Measurements from ENCODE around the gene IP6K1.
"Not testable (repeated sequence)": the region's sequence is repeated elsewhere in the genome, so short reads cannot be mapped to it uniquely, and the experiment has no call there.

Gene IP6K1

DNA sequence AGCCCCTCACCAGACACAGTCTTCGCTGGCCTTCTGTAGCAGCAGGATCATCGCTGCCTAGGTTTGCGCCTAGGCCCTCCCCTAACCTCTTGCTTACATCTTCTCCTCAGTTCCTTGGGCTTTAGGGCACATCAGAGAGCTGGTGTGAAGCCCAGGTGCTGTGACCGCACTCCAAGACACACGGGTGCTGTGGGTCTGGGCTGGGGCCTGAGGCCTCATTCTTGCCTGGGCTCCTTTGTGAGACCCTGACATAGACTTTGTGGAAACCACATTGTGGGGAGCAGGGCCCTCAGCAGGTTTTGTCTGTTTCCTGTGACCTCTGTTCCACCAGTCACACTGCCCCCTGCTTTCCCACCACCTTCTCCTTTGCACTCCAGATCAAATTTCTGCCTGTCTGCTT, 74.9 kb downstream of the IP6K1 start:
- no peak for DNase-seq (ENCODE audit: low spot score)

DNA sequence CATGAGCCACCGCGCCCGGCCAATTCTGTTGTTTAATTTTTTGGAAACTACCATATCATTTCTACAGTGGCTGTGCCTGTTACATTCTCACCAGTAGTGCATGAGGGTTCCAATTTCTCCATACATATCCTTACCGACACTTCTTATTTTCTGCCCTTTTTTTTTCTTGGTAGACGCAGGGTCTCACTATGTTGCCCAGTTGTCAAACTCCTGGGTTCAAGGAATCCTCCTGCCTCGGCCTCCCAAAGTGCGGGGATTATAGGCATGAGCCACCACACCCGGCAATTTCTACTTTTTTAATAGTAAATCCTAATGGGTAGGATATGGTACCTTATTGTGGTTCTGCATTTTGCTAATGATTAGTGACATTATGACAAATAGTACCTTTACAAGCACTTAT, 76.5 kb downstream of the IP6K1 start:
- no peak for DNase-seq (ENCODE audit: low spot score)

DNA sequence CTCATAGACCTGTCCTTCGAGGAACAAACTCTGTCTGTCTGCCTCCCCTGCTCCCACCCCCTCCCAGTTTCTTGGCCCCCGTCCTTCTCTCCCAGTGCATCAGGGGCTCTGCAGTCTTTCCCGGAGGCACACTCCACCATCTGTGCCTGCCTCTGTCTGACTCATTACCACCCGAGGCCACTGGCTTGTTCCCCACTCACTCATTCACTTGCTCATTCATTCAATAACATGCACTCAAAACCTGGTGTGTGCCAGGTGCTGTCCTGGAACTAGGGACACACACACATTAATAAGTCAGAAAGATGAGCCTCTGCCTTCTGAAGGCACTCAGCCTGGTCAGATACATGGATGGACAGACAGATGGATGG, 79.2 kb downstream of the IP6K1 start:
- no peak for DNase-seq (ENCODE audit: low spot score)

DNA sequence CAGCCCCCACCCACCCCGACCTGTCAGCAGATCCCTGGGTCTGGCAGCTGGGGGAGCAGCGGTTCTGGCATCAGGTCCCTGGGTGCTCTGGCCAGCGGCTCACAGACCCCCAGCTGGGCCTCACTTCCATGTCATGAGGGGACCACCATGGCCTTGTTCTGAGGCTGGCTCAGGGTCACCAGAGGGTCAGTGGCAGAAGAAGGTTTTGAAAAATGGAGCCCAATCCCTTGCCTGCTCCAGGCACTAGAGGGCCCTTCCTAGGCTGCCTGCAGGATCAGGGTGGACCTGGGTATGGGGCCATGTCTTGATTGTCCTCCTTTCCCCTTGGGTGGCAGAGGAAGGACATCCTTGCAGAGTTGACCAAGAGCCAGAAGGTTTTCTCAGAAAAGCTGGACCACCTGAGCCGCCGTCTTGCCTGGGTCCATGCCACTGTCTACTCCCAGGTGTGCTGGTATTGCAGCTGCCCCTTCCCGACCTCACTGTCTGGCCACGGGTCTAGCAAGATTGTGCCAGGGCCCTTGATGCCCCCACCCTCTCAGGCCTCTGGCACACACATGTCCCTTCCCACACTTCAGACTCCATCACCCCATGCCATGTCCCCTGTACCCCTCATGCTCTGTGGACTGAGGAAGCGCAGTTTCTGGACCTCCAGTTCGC, 79.8 kb downstream of the IP6K1 start:
- no peak for DNase-seq (ENCODE audit: low spot score)

DNA sequence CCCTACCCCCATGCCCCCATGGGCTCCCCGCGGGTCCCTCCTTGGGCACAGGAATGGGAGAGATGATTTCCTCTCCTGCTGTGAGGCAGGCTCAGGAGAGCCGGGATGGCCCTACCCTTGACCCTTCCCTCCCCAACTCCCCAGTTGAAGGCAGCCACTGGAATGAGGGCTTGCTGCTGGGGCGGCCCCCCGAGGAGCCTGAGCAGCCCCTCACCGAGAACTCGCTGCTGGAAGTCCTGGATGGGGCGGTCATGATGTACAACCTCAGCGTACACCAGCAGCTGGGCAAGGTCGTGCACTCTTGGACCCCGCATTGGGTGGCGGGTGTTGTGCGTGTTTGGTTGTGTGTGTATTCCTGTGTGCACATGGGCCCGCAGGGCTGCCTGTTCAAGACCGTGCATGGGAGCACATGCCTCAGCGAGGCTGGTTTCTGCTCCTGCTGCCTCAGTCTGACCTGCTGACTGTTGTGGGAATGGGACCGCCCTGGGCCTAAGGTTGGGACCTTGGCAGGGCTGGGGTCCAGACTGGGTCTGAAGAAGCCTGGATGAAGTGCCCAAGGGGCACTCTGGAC, 80.9 kb downstream of the IP6K1 start:
- DNase-seq (ENCODE audit: low spot score): no peak

DNA sequence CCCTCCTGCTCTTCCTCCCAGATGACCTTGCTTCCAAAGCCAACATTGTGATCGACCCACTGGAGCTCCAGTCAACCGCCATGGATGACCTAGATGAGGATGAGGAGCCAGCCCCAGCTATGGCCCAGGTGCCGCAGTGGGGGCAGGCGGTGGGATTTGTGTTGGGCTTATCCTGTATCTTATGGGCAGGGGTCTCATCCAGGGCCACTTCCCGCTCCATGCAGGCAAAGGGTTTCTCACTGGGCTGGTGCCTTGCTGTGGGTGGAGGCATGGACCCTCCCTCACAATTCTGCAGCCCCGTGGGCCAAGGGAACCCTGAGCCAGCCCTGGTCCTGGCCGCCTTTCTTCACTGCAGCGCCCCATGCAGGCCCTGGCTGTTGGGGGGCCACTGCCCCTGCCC, 81.7 kb downstream of the IP6K1 start:
- DNase-seq (ENCODE audit: low spot score): no peak

DNA sequence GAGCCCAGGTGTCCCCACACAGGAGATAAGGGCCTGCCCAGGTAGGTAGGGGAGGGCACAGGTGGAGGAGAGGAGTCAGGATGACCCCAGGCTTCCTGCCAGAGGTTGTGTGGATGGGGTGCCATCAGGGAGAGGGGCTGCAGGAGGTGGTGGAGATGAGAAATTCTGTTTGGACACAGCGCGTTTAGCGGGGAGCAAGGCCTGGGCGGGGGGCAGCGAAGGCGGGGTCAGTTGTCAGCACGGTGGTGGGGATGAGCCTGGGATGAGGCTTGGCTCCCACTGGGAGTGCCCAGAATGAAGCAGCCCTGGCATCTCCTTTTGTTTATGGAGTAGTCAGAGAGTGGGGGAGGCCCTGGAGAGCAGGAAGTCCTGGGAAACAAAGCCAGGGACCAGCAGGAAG, 82.4 kb downstream of the IP6K1 start:
- DNase-seq (ENCODE audit: low spot score): no peak

DNA sequence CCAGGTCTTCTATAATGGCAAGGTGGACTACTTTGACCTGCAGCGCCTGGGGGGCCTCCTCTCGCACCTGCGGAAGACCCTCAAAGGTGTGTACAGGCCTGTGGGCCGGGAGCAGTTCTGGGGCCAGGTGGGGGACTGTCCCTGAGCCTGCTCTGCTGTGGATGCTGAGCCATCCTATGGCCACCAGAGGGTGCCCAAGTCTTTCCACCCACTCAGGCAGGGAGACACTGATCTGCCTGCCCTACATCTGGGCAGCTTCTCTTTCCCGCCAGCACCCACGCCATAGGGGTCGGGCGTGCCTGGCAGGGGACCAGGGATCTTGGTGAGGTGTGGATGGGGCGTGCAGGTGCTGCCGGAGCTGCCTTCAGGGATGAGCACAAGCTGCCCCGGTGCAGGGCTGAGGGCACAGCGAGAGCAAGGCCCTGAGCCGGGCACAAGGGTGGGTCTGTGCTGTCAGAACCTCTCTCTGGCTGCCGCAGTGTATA, 82.9 kb downstream of the IP6K1 start:
- peak; percentile 78 for DNase-seq (ENCODE audit: low spot score)

DNA sequence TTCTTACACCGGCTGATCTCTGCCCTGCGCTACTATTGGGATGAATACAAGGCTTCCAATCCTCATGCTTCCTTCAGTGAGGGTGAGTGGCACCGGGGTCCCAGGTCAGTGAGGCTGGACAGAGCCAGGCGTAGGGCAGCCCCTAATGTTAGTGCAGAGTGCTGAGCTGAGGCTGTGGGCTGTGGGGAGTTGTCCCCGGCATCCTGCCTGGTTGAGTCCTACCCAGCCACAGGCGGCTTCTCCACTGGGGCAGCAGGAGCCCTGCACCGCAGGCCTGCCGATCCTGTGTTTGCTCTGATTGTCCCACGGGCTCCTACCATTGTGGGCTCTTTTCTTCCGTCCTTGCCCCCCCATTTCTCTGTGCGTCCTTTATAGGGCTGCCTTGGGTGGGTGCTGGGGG, 83.7 kb downstream of the IP6K1 start:
- DNase-seq (ENCODE audit: low spot score): no peak

DNA sequence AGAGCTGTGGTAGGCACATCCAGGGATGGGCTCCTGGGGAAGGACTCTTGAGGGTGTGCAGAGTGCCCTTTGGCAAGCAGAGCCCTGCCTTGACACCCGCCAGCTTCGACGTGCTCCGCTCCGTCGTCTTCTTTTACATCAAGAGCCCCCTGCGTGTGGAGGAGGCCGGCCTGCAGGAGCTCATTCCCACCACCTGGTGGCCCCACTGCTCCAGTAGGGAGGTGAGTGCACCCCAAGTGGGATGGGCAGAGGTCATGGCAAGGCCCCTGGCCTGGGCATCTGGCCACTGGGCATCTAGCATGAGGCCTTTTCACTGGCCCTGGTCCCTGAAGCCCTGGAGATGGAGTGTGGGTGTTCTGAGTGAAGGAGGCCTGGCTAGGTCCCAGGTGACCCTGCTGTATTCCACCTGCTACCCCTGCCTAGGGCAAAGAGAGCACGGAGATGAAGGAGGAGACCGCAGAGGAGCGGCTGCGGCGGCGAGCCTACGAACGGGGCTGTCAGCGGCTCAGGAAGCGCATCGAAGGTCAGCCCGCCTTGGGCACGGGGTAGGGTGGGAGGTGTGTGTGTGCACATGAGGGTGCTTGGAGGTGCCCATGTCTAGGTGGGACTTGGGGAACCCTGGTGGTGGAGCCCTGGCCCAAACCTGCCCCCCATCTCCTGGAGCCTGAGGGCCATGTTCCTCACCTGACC, 84.8 kb downstream of the IP6K1 start:
- no peak for DNase-seq (ENCODE audit: low spot score)

DNA sequence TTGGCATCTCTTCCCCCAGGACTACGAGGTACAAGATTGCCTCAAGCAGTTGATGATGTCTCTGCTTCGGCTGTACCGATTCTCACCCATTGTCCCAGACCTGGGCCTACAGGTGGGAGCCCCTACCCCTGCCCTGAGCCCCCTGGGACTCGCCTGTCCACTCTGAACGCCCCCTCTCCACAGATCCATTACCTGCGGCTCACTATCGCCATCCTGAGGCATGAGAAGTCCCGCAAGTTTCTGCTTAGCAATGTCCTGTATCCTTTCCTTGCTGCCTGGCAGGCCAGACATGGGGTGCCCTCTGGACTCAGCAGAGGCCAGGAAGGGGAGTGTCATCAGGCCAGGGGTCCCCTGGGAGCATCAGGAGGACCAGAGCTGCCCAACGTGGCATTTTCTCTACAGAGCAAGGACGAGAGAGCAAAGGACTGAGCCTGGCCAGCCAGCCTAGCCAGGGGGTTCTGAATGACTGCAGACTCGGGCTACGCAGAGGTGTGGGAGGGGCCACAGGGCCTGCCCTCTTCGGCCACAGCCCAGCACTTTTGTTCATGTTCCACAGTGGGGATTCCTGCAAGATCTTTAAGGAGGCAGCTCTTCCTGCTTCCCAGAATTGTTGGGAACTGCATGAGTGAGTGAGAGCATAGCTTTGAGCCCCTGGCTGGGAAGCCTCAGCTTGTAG, 85.8 kb downstream of the IP6K1 start:
- DNase-seq (ENCODE audit: low spot score): no peak

DNA sequence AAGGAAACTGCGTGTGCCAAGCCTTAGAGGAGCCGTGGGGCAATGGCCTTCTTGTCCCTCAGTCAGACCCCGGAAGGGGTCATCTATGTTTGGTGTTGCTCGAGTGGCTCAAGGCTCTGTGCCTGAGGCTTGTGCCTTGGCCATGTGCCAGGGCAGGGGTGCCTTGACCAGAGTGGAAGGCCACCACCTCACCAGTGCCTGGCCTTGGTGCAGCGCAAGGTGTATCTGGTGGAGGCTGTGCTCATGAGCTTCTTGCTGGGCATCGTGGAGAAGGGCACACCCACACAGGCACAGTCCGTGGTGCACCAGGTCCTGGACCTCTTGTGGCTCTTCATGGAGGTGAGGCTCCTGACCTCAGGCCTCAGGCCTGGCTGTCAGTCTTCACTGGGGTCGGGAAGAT, 86.3 kb downstream of the IP6K1 start:
- no peak for DNase-seq (ENCODE audit: low spot score)

DNA sequence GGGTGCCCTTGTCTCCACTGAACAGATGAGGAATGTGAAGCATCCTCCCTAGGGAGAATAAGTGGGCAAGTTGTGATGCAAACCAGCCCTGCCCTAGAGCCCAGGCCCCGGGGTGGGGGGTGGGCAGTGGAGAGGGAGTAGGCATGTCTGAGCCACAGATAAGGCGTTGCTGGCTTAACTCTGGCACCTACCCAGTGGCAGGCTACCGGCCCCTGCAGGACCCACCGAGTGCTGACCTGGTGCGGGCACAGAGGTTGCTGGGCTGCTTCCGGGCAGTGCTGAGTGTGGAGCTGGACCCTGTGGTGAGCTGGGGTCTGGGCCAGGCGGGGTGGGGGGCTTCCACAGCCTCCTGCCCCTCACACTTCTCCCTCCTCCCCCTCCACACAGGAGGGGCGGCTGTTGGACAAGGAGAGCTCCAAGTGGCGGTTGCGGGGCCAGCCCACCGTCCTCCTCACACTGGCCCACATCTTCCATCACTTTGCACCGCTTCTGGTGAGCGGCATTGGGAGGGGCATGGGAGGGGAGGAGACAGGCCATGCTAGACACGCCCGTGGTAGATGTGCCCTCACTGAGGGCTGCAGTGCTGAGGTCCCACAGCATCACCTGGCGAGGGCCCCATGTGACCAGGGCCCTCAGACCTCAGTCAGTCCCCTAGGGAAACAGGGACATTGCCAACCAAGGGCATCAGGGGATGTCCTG, 86.9 kb downstream of the IP6K1 start:
- no peak for DNase-seq (ENCODE audit: low spot score)

DNA sequence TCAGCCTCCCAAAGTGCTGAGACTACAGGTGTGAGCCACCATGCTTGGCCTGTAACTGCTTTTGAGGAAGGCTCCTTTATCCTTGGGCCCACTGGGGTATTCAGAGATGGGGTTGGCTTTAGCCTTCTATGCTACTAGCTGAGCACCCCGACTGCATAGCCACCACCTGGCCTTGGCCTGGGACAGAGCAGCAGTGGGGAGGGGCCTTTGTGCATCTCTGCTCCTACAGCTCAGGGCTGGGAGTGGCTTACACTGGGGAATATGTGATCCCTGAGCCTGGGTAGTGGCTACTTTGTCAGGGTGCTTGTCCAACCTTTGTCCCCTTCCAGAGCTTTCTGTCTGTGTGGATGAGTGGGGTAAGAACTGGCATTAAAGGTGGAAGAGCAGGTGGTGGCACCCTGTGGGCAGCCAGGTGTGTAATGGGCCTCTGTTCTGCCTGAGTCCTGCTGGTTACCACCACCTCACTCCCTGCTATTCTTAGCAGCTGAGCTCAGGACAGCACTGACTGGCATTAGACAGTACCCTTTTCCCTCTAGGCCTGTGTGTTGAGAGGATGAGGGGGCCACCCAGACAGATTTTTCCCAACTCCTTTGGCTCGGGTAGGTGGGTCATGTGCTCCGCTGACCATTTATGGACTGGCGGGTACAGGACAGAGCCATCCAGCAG, 90.9 kb downstream of the IP6K1 start:
- not testable (repeated sequence) for DNase-seq (ENCODE audit: low spot score)

DNA sequence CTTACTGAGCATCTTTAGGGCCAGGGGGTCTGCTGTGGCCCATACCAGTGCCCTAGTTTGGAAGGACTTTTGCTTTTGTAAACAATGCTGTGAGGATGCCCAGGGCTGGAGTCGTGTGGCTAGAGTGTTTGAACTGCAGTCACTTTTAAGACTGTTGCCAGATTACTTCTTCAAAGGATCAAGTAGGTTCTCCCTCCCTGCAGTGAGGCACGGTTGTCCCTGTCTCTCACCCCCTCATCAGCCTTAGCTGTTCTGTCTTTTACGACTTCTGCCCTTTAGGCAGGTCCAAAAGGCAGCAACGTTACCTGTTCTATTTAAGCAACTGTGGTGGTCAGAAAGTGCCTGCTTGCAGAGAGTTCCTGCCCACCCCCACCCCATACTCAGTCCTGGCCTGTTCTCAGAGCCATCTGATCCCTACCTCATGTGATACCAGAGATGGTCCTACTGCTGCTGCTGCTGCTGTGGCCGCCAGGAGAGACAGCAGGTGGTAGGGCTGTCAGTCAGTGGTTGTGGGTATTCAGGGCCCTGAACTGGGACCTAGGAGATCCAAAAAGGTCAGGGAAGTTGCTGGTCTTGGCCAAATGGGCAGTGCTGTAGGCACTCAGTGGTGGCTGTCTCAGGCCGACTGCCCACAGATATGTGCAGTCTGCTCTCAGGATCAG, 91.8 kb downstream of the IP6K1 start:
- not testable (repeated sequence) for DNase-seq (ENCODE audit: low spot score)

DNA sequence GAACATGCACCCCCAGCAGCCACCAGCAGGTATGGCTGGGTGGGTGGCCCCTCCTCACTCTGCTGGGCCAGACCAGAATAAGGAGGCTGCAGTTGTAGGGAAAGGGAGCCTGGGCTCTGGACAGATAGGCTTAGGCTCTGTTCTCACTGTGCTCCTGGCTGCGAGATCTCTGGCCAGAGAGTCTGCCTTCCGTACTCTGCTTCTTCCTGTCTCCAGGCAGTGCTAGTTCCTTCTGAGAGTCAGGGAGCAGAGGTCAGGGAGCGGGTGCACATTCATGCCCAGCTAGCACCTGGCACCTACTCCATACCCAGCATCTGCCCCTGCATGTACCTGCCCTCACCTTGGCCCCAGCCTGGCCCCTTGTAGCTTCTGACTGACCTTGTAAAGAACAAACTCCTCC, 94.9 kb downstream of the IP6K1 start:
- not testable (repeated sequence) for DNase-seq (ENCODE audit: low spot score)

DNA sequence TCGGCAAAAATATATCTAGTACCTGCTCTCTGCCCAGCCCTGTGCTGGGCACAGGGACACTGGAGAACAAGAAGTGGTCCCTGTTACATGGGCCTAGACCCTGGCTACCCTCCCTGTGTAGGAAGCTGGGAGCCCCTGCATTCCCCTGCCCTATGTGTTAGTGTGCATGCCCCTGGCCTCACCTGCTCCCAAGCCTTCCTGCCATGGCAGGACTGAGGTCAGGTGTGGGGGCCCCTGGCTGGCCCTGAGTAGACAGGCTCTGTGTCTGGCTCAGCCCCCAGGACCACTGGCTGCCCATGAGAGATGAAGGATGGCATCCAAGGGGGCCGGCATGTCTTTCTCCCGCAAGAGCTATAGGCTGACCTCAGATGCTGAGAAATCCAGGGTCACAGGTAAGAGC, 95.5 kb downstream of the IP6K1 start:
- not testable (repeated sequence) for DNase-seq (ENCODE audit: low spot score)

DNA sequence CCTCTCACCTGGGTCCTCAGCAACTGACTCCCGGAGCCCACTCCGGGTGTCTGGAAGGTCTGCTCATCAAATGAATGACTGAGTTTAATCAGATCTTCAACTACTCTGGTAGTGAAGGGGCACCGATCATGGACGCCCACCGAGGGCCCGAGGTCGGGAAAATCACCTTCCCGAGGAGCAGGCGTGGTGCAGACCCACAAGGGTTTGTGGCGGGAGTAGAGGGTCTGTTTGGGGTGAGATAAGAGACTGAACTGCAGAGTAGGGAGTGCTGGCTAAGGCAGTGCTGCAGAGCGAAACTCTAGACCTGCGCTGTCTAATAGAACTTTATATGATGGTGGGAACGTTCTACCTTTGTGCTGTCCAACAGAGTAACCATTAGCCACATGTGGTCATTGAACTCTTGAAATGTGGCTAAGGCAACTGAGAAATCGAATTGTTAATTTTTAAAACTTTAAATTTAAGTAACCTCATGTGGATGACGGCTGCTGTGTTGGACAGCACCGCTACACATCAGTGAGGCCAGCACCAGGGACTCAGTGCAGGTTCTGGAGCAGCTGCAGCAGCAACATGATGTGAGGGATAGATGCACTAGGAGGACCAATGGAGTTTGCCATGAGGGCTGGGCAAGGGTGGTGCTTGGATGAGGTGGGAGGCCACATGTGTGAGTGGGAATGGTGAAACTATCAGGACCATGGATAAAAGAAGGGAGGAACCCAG, 96.3 kb downstream of the IP6K1 start:
- not testable (repeated sequence) for DNase-seq (ENCODE audit: low spot score)

DNA sequence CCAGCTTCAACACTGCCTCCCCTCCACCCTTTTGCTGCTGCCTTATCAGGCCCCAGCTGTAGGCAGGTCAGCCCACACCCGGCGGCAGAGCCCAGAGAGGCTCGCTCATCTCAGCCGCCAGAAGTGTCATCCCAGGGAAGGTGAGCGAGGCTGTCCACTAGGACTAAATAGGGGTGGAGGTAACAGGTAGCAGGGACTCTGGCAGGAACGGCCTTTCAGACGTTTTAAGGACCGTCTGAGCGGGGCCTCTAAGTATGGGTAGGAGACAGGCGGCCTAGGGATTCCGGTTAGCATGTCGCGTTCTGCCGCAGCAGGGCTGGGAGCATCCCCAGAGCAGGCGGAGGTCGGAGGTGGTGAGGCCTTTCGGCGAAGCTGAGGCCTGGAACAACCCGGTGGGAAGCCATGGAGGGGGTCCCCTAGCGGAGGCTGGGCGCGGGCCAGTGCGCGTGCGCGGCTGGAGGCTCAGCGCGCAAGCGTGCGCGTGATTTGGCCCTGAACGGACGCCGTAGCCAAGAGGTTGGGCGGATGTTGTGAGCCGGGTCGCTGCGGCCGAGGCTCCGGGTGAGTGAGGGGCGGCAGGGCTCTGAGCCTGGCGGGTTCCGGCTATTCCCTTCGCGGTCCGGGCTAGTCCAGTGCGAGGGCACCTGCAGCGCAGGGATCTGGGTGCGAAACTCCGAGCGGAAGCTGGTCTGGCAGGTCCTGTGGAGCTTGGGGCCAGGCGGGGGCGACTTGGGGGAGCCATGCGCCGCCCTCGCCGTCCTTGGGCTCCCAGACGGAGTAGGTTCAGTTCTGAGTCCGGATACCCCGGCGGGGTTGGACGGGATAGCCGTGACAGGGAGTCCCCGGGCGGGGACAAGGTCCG, 97.1 kb downstream of the IP6K1 start, which contains the start of the genes MST1 and RNF123:
MST1 (minus strand) TSS at position 429 of the 862 bp plus-strand sequence. CDS start 783 bp downstream, outside the sequence.
RNF123 (plus strand) TSS at position 512 of the 862 bp plus-strand sequence. CDS start 1,609 bp downstream, outside the sequence.
- peak; percentile 97 for DNase-seq (ENCODE audit: low spot score)

Data from COLO829 (cell line).